ENCODE measurements around the gene FAM107A.

The FAM107A gene

DNA sequence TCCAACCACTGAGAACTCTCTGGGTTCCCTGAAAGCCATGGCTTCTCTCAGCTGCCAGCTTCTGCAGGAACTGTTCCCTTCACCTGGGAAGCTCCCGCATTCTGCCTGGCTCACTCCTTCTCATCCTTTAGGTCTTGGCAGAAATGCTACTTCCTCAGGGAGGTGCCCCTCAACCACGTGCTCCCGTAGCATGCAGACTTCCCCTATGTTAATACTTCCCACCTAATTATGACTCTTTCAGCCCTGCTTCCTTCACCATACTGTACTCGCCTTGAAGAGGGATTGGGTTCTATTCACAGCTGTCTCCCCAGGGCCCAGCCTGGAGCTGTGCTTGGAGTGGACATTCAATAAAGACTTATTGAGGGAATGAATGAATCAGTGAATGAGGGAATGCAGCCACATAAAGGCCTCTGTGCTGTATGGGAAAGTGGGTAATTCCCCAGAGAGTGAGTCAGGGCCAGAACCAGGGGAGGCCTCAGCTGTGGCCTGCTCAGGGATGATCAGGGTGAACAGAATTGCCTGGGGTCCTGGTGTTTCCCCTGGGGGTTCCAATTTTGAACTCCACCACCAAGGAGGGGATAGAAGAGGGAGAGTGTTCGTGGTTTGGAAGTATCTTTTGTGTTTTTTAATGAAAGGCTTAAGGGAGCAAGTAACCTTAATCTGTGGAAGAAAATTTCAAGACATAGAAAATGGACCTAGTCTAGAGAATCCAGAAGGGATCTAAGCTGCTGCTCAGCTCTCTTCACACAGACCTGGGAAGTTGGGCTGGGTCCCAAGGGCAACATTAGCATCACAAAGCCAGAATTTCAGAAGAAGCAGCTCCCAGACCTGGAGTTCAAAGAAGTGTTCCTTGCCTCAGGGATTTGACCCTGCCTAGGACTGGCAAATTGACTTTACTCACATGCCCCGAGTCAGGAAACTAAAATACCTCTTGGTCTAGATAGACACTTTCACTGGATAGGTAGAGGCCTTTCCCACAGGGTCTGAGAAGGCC is 14.6 kb upstream of the FAM107A start:
- no peak for DNase-seq (ENCODE audit: low read depth in 2 of 2, low spot score in 1 of 2)

DNA sequence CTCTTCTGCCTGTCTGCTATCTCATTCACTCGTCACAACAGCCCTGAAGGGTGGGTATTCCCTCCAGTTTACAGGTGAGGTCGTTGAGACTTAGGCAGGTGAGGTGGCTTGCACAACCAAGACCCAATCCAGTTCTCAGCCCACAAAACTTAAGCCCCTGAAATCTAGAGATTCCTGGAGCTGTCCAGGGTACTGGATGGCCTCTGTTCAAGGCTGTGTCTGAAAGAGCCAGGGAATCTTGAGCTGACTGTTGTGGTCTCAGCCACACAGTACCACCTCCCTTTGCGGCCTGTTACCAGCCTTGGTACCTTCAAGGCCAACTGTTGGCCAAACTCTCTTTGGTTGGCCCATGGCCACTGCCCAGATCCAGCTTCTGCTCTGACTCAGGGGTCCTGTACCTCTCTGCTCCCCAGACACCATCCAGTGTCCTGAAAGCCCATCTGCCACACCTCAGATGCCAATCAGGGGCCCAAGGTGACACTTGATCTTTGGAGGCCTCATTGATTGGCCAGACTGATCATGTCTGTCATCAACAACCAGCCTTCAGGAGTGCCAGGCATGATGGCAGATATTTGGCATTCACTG is 10.9 kb upstream of the FAM107A start:
- DNase-seq (ENCODE audit: low read depth in 2 of 2, low spot score in 1 of 2) = no peak

DNA sequence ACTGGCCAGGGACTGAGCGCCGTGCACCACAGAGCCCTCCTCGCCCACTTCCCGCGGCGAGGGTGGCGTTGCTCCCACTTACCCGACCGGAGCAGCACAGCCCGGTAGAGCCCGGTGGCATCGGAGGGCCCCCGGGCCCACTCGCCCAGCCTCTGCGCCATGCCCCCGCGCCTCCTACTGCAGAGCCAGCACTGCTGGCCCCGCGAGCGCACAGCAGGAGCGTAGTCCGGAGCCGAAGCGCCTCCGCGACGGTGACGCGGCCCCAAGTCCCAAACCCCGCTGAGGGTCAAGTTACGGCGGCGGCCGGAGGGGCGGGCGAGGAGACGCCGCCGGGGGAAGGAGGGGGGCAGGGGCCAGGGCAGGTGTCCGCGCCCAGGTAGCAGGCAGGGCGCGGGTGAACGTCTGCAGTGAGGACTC is 9.6 kb upstream of the FAM107A start:
- DNase-seq (ENCODE audit: low read depth in 2 of 2, low spot score in 1 of 2) = no peak

DNA sequence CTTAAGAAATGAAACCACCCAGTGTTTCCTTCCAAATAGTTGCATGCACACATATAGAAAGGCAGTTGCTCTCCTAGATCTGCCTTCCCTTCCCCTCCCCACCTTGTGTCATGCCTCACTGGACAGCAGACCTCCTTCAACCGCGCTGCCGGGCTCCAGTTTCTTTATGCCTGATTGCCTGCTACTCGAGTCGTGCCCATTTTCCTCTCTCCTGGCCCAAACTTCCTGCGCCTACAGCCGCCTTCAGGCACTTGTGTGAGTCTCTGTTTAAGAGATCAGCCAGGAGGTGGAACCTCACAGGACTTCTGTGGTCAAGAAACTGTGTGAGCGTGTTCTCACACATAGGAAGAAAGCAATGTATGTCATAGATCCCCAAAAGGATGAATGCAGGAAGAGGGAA is 8.8 kb upstream of the FAM107A start:
- no peak for DNase-seq (ENCODE audit: low read depth in 2 of 2, low spot score in 1 of 2)

DNA sequence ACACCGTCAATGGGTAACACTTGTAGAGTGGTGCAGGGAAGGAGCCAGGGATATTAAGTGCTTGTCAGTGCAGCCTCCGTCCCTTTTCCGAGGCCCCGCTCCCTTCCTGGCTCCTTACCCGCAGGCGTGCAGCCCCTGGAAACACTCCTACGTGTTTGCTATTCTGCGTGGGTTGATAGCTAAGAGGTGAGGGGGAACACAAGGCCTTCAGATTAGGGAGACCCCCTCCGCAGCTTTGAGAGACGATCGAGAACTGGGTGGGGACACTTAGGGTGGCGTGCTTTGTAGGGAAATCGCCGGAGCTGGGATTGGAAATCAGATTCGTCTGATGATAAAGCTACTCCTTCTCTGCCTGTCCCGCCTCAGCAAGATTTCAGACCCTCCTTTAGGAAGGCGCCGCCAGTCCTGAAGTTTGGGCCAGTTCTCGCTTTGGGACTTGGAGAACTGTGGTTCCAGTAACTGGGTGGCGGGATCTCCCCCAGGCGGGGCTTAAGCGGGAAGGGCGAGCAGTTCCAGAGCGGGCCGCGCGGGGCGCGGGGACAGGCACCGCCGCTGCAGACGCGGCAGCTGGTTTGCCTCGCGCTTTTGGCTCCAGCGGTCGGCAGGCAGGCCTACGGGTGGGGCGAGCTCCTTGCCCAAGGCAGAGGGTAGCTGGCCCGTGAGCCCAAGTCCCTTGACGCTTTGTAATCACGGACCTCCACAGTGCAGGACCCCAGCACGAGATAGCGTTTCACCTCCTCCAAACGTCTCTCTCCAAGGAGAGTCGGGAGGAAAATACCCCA is 8.0 kb upstream of the FAM107A start:
- no peak for DNase-seq (ENCODE audit: low read depth in 2 of 2, low spot score in 1 of 2)

DNA sequence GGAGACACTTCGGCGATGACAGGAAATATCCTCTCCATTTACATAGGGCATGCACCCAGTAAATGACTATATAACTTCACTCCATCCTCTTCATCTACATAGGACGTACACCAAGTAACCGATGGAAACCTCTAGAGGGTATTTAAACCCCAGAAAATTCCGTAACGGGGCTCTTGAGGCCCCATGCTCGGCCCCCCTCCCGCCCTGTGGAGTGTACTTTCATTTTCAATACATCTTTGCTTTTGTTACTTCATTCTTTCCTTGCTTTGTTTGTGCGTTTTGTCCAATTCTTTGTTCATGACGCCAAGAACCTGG is 7.5 kb upstream of the FAM107A start:
- no peak for DNase-seq (ENCODE audit: low read depth in 2 of 2, low spot score in 1 of 2)

DNA sequence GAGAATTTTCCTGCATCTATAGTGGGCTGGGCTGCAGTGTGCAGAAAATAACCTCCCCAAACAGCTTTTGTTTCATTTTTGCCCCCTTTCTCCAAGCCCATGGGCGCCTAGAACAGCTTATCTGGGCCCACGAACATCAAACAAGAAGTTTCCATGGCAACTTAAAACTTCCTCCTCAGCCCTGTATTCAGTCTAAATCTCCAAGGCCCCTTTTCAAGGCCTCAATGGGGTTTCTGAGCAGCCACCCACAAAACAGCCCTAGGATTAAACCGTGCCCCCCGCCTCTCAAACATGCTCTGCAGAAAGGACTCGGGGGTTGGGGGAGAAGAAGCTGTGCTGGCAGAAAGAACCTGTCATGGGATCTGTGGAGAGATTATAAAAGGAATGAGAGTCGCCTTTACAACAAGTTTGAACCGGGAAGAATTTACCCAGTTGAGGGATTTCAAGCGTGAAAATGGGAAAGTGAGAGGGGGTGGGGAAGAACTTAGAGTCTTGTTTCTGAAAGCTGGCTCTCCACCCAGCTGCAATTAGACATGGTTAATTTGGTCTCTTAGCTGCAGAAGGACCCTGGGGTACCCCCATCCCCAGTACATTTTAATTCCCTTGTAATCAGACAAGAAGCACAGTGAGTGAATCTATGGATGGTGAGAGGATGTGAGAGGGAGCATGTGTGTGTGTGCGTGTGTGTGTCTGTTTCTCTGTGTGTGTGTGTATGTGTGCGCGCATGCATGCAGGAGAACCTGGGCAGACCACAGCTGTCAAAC is 4.3 kb upstream of the FAM107A start:
- no peak for DNase-seq (ENCODE audit: low read depth in 2 of 2, low spot score in 1 of 2)

DNA sequence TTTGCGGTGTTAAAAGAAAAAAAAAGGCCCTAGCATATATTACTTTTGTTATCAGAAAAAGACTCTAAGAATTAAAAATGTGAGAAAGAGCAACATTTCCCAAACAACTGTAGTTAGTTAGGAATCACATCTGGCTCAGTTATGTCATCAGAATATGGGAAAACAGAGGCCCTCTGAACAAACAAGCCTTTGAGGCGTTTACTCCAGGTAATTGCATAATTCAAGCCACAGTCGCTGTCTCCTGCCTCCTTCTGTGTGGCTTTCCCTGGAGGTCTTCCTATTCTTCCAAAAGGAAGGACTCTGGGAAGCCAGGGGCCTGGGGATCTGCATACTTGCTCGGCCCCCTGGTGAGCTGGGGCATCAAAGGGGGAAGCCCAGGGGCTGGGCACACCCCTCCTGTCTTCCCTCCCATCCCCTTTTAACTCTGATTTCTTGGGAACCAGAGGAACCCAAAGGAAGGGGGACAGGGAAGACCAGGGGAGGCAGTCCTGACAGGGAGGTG is 3.7 kb upstream of the FAM107A start:
- DNase-seq (ENCODE audit: low read depth in 2 of 2, low spot score in 1 of 2) = no peak

DNA sequence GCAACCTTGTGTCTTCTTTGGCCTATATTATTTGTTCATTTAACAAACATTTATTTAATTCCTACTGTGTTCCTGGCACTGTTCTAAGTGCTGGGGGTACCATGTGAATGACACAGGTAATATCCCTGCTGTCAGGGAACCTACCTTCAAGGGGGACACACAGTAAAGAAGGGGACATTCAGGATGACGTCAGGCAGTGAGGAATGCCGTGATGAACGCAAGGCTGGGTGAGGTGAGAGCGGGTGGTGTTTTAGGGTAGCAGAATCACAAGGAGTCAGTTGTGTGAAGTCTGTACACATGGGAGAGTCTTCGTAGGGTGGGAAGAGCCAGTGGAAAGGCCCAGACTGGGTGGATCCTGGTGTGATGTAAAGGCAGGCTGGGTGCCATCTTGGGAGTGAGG is 1.7 kb upstream of the FAM107A start:
- DNase-seq (ENCODE audit: low read depth in 2 of 2, low spot score in 1 of 2) = no peak

DNA sequence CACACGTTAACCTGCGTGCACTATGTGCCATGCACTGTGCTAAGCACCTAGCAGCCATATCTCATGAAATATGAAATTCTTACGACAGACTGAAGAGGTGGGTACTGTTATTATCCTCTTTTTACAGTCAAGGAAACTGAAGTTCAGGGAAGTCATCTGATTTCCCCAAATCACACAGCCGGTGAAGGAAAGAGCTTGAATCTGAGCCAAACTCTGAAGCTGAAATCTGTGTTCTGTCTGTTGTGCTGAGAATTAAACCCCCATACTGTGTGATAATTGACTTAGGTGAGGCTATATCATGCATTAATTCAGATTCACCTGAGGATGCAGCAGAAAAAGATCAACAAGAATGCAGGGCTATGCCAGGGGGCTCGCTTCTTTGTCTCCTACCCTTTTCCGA is 475 bp downstream of the FAM107A start:
- no peak for DNase-seq (ENCODE audit: low read depth in 2 of 2, low spot score in 1 of 2)

DNA sequence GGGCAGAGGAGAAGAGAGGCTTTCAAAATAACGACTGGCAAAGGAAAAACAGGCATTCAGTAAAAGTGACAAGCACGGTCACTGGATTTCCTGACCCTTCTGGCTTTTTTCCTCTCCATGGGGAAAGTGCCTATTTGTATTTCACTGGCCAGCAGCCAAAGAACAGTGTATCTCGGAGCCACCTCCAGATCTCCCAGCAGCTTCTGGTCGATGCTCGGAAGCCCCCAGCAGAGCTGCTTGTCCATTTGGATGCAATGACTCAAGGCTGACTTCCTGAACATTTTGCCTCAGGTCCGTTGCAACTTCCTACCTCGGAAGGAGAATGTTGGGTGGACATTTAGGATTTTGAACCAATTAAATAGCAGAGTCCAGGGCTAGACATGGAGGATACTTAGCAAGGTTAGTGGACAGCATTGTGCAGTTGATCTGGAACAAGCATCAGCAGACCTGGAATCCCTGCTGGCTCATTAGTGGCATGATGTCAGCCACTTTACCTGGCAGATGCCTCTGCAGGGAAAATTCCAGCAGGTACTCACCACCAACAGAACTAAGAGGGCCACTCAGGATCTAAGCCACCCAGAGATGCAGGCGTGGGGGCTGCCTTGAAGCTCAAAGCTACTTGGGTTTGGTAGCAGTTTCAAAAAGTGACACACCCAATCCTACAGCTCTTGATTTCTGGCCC is 1.1 kb downstream of the FAM107A start:
- DNase-seq (ENCODE audit: low read depth in 2 of 2, low spot score in 1 of 2) = no peak

DNA sequence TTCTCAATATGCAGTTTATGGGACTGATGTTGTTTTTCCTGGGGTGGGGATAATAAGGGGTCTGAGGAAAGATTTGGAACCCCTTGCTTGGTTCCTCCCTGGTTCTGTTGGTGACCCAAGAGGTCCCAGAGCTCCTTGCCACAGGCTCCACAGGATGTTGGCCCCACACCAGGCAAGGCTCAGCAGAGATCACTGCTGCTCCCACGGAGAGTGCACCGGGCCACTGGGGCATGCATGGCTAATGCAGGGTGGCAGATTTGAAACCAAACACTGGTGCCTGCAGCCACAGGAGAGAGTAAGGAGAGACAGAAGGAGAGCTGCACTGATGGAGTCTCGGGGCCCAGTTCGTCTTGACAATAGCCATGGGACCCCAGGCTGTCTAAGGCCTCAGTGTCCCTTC is 2.5 kb downstream of the FAM107A start:
- DNase-seq (ENCODE audit: low read depth in 2 of 2, low spot score in 1 of 2) = no peak

DNA sequence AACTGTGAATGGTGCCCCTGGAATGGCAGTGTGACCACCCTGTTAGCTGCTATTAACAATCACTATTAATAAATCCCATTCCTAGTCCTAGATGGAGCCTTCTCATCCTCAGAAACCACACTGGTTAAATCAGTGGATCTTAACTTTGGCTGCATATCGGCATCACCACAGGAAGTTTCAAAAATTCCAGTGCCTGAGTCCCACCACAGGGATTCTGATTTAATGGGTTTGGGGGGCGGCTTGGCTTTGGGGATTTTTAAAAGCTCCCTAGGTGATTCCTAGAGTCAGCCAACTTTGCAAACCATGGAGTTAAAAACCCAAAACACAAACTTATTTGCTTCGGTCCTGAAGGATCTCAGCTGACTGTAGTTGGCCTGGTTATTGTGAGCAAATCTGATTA is 3.1 kb downstream of the FAM107A start:
- DNase-seq (ENCODE audit: low read depth in 2 of 2, low spot score in 1 of 2) = no peak

DNA sequence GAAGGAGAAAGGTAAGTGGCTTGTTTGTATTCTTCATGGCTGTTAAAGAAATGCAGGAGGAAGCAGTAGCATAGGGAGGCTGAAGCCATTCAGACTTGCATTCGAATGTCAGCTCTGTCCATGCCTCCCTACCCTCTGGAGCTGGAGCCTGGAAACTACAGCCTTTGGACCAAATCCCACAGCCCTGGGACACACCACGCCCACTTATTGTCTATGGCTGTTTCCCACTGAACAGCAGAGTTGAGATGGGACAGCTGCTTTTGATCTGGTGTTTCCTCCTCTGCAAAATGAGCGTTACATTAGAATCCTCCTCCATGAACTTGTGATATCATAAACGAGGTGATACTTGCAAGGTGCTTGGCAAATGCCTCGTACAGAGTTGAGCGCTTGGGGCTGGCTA is 3.6 kb downstream of the FAM107A start:
- DNase-seq (ENCODE audit: low read depth in 2 of 2, low spot score in 1 of 2) = no peak

DNA sequence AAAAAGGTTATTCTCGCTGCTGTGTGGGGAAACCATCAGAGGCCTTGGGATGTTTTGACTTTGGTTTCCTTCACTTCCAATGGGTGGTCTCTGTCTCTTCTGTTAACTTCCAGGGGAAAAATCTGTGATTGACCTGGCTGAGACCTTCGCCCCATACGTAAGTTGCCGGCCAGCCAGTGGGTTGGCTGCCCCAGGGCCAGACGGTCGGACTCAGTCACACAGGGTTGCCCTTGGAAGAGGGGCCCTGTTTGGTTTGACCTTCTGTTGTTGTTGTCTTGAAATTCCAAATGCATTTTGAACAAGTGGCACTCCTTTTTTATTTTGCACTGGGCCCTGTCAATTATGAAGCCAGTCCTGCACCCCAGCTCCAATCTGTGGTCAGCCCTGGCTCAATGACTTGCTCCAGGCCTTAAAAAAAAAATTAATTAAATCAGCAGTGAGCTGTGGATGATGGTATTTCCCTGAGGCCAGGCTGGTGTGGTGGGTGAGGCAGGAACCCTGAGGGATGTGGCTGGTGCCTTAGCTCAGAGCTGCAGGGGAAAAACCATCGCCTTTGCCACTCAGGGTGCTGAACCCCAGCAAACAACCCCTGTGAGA is 4.5 kb downstream of the FAM107A start:
- no peak for DNase-seq (ENCODE audit: low read depth in 2 of 2, low spot score in 1 of 2)

DNA sequence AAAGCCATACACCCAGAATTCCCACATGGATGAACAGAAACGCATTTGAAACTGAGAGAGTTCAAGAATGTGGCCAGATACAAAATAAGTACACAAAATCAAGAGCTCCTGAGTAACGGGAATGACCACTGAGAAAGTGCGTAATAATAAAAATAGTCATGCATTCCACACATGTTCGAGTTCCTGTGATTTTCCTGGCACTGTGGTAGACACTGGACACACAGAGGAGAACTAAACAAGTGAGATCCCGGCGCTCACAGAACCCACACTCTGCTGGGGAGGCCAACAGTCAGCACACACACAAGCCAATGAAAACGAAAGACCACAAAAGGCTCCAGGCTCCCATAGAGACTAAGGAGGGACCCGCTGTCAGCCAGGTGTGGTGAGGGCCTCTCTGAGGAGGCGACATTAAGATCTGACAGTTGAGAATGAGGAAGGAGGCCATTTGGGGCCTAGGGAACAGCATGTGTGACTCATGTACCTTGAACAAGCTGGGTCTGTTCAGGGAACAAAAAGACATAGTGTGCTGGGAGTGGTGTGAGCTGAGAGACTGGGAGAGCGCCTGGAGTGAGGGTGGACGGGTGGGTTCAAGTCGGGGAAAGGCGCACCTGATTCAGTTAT is 5.1 kb downstream of the FAM107A start:
- no peak for DNase-seq (ENCODE audit: low read depth in 2 of 2, low spot score in 1 of 2)

DNA sequence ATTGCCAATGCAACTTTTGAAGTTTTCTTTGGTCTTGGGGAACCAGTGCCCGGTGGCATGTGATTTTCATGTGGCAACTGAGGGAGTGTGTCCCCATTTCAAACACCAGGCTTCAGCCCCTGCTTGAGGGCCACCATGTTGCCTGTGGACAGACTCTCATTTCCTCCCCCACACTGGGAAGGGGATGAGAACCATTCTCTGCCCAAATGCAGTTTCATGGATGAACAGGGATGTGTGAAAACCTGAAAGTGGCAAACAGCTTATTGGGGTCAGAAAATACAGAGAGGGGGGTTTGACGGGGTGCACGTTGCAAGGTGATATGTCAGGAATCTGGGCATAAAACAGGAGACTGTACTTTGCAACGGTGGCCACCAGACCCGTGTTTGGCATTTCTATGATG is 6.3 kb downstream of the FAM107A start:
- DNase-seq (ENCODE audit: low read depth in 2 of 2, low spot score in 1 of 2) = no peak

DNA sequence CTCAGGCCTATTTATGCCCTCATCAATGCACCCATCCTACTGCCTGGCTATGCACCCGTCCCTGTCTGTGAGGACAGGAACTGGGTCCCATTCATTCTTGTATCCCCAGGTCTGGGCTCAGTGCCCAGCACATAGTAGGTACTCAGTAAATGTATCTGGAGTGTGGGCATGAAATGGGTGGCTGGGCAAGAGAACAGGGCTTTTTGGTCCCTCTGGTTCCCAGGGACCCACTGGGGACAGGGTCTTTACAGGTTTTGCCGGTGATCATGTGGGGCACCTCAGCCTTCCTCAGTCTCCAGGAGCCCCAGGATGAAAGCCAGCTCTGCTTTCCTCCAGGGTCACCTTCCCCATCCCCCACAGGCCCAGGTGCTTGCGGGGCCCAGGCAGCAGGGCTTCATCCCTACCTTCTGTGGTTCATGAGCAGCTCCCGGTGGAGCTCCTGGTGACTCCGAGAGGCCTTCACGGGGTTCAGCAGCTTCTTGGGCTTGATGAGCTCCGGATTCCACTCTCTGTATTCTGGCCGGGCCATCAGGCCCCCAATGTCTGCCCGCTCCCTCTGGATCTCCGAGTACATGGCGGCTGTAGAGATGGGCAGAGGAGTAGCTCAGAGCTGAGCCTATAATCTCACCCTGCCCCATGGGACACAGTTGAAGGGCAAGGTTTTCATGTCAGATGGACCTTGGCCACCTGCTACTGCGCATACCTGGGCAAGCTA is 7.7 kb downstream of the FAM107A start:
- no peak for DNase-seq (ENCODE audit: low read depth in 2 of 2, low spot score in 1 of 2)
